ENCODE data around the gene CALR.
A peak's percentile ranks its signal among the peaks of the same experiment; 100 is the strongest.
"Not testable (repeated sequence)": the region's sequence is repeated elsewhere in the genome, so short reads cannot be mapped to it uniquely, and the experiment has no call there.

CALR gene

DNA sequence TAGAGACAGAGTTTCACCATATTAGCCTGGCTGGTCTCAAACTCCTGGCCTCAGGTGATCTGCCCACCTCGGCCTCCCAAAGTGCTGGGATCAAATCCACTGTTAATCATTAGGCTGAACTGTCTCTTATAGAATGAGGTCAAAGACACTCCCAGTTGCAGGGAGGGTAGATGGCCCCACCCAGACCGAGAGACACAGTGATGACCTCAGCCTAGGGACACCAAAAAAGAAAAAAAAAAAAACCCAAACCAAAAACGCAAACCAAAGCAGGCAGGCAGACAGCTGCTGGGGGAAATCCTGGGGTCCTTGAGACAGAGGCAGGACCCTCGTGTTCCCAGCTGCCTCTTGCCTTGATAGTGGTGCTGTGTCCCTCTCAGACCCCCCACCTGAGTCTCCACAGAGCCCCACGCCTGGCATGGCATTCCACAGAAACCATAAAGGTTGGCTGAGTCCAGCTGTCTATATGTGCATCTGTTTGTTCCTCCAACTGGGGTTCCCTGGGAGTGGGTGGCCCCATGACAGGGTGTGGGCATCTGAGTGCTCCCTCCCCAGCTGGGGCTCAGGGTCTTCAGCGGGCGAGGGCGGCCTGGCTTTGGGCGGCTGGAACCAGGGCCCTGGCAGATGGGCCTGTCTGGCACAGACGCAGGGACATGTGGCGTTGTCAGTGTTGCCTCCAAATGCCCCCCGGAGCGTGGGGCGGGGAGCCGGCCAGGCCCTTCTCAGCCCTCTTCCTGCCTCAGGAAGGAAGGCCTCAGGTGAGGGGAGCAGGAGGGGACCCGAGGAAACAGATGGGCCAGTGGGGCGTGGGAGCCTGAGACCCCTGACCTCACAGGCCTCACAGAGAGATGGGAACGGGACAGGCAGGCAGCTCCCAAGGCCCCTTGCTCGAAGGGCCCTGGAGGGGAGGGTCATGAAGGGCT lies 36.2 kb downstream of the CALR start:
- Mint-ChIP-seq H3K27me3 (peaks cover 18% of the 10 kb centered on the region), H3K27ac (no peak overlapping the region), H3K9me3 (no peaks in the 10 kb centered on the region), H3K4me3 (no peak overlapping the region), H3K4me1 (ENCODE audit: low read depth) (peaks cover 7% of the 10 kb centered on the region), H3K36me3 (ENCODE audit: low read depth) (no peaks in the 10 kb centered on the region)
- DNase-seq: no peak

DNA sequence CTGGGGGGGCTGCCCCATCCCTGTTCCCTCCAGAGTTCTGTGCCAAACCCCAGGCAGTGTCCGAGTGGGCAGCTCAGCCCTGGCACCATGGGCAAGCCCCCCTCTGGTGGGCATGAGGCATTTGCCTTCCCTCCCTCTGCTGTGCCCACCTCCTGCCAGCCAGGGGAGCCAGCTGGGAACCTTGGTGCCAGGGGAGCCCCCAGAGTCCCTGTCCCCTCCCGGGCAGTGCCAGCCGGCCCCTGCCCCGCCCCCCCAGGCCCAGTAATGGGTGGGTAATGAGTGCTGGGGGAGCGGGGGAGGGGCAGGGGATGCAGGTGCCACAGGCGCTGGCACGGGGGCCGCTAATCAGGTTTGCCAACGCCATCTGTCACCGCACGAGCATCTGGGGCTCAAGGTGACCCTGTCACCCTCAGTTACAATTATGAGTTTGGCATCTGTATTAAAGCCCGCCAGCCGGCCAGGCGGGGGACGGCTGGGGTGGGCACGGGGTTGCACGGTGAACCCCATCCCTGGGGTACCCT lies 36.9 kb downstream of the CALR start:
- Mint-ChIP-seq H3K36me3 (ENCODE audit: low read depth) (no peaks in the 10 kb centered on the region), H3K9me3 (no peaks in the 10 kb centered on the region), H3K4me3 (no peak overlapping the region), H3K27ac (no peak overlapping the region), H3K27me3 (peaks cover 18% of the 10 kb centered on the region), H3K4me1 (ENCODE audit: low read depth) (peaks cover 2% of the 10 kb centered on the region)
- DNase-seq: no peak

DNA sequence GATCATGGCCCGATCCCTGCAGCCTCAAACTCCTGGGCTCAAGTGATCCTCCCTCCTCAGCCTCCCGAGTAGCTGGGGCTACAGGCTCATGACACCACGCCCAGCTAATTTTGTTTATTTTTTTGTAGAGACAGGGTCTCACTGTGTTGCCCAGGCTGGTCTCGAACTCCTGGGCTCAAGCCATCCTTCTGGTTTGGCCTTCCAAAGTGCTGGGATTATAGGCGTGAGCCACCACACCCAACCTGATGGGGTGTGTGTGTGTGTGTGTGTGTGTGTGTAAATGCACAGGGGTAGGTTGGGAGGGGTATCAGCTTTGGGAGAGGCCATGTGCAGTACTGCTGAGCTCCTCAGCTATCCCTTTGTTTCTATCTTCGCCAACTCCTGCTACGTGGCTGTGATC lies 37.7 kb downstream of the CALR start:
- H3K27ac Mint-ChIP-seq; H3K4me1 Mint-ChIP-seq (ENCODE audit: low read depth); DNase-seq; H3K9me3 Mint-ChIP-seq; H3K4me3 Mint-ChIP-seq; H3K36me3 Mint-ChIP-seq (ENCODE audit: low read depth): not testable (repeated sequence)
- H3K27me3 Mint-ChIP-seq: peaks cover 18% of the 10 kb centered on the region

DNA sequence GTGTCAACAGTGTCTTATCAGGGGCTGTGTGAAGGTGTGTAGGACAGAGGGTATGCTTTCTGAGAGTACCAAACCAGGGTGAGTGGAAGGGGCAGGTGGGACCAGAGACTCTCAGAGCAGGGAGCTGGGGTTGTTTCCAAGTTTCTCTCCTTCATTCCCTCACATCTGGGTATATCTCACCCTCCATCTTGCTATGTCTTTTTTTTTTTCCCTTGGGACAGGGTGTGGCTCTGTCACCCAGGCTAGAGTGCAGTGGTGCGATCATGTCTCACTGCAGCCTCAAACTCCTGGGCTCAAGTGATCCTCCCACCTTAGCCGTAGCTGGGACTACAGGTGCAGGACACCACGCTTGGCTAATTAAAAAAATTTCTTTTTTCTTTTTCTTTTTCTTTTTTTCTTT lies 41.6 kb downstream of the CALR start:
- H3K4me3 Mint-ChIP-seq: no peak overlapping the region
- H3K36me3 Mint-ChIP-seq (ENCODE audit: low read depth): no peaks in the 10 kb centered on the region
- DNase-seq: no peak
- peaks cover 1% of the 10 kb centered on the region for H3K4me1 Mint-ChIP-seq (ENCODE audit: low read depth)
- peaks cover 18% of the 10 kb centered on the region for H3K27me3 Mint-ChIP-seq
- no peaks in the 10 kb centered on the region for H3K9me3 Mint-ChIP-seq
- no peak overlapping the region for H3K27ac Mint-ChIP-seq

DNA sequence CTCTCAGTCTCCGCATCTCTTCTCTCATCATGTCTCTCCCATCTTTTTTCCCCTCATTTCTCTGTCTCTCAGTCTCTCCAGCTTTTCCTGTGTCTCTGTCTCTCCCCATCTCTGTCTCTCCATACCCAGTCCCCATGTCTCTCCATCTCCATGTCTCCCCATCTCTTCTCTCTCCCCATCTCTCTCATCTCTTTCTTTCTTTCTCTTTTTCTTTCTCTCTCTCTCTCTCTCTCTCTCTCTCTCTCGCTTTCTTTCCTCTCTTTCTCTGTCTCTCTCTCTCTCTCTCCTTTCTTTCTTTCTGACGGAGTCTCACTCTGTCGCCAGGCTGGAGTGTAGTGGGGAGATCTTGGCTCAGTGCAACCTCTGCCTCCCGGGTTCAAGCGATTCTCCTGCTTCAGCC lies 44.2 kb downstream of the CALR start:
- H3K27ac Mint-ChIP-seq: no peak overlapping the region
- H3K4me1 Mint-ChIP-seq (ENCODE audit: low read depth): peaks cover 1% of the 10 kb centered on the region
- no peaks in the 10 kb centered on the region for H3K36me3 Mint-ChIP-seq (ENCODE audit: low read depth)
- peaks cover 10% of the 10 kb centered on the region for H3K27me3 Mint-ChIP-seq
- H3K4me3 Mint-ChIP-seq: no peak overlapping the region
- H3K9me3 Mint-ChIP-seq: no peaks in the 10 kb centered on the region
- DNase-seq: no peak

DNA sequence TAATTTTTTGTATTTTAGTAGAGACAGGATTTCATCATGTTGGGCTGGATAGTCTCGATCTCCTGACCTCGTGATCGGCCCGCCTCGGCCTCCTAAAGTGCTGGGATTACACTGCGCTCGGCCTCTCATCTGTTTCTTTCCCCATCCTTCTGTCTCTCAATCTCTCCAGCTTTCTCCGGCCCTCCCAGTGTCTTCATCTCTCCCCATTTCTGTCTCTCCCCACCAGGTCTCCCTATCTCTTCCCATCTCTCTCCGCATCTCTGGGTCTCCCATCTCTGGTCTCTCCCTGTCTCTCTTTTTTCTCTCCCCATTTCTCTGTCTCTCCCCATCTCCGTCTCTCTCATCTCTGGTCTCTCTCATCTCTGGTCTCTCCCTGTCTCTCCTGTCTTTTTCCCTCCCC lies 44.7 kb downstream of the CALR start:
- Mint-ChIP-seq H3K9me3 (no peaks in the 10 kb centered on the region), H3K36me3 (ENCODE audit: low read depth) (no peaks in the 10 kb centered on the region), H3K4me3 (no peak overlapping the region), H3K27ac (no peak overlapping the region), H3K27me3 (peaks cover 6% of the 10 kb centered on the region), H3K4me1 (ENCODE audit: low read depth) (no peaks in the 10 kb centered on the region)
- no peak for DNase-seq

DNA sequence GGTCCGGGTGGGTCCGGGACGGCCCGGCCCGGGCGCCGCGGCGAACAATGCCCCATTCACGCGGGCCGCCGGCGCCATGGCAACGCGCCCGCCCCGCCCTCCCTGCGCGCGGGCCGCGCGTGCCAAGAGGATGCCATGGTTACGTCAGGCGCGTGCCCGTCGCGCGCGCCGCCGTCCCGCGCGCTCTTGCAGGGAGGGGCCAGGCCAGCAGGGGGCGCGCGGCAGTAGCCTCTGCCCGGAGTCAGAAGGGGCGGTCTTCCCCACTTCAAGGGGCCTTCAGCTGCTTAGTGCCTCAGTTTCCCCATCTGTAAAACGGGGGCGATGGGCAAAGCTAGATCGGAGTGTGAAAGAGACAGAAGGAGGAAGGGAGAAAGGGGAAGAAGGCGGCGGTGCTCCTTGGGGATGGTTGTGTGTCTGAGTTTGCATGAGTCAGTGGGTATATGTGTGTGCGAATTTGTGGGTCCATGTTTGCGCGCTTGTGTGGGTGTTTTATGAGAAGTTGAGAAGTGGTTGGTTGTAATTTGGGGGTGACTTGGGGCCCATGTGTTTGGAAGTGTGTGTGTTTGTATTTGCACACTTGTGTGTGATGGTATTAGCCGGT lies 45.2 kb downstream of the CALR start:
- peak; percentile 93 for DNase-seq
- no peak overlapping the region for H3K4me3 Mint-ChIP-seq

DNA sequence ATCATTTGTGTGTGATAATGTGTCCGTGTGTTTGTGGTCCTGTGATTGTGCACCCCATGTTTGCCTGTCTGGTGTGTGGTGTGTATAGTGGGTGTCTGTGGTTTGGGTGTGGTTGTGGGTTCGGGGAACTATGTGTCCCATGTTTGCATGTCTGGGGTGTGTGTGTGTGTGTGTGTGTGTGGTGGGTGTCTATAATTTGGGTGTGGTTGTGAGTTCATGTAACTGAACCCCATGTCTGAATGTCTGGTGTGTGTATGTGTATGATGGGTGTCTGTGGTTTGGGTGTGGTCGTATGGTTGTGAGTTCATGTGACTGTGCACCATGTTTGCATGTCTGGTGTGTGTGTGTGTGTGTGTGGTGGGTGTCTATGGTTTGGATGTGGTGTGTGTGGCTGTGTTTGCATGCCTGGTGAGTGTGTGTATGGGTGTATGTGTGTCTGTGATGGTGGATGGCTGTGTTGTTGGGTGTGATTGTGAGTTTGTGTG lies 45.8 kb downstream of the CALR start:
- H3K4me1 Mint-ChIP-seq (ENCODE audit: low read depth): no peaks in the 10 kb centered on the region
- H3K9me3 Mint-ChIP-seq: no peaks in the 10 kb centered on the region
- no peak overlapping the region for H3K27ac Mint-ChIP-seq
- no peaks in the 10 kb centered on the region for H3K27me3 Mint-ChIP-seq
- DNase-seq: no peak
- no peaks in the 10 kb centered on the region for H3K36me3 Mint-ChIP-seq (ENCODE audit: low read depth)
- no peak overlapping the region for H3K4me3 Mint-ChIP-seq

More for the DNA sequence above, 45.2 kb downstream of the CALR start:
- no peaks in the 10 kb centered on the region for H3K4me1 Mint-ChIP-seq (ENCODE audit: low read depth)
- H3K27me3 Mint-ChIP-seq: peaks cover 4% of the 10 kb centered on the region
- H3K9me3 Mint-ChIP-seq: no peaks in the 10 kb centered on the region
- H3K36me3 Mint-ChIP-seq (ENCODE audit: low read depth): no peaks in the 10 kb centered on the region
- no peak overlapping the region for H3K27ac Mint-ChIP-seq

DNA sequence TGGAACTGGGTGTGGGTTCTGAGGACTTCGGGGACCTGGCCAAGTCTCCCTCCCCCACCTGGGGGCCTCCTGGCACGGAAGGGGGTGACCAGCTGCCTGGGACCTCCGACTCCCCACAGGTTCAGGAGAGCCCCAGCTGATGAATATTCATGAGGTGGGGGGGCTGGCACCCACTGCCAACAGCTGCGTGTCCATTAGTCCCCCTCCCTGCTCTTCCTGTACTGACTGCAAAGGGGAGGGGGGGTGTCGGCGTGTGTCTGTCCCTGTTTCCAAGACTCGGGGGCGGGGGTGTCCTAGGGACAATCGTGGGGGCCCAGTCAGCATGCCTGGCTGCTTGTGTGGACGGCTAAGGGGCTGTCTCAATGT lies 46.3 kb downstream of the CALR start:
- Mint-ChIP-seq H3K4me1 (ENCODE audit: low read depth) (no peaks in the 10 kb centered on the region), H3K4me3 (no peak overlapping the region), H3K36me3 (ENCODE audit: low read depth) (no peaks in the 10 kb centered on the region), H3K27me3 (no peaks in the 10 kb centered on the region), H3K27ac (no peak overlapping the region), H3K9me3 (no peaks in the 10 kb centered on the region)
- DNase-seq: no peak

DNA sequence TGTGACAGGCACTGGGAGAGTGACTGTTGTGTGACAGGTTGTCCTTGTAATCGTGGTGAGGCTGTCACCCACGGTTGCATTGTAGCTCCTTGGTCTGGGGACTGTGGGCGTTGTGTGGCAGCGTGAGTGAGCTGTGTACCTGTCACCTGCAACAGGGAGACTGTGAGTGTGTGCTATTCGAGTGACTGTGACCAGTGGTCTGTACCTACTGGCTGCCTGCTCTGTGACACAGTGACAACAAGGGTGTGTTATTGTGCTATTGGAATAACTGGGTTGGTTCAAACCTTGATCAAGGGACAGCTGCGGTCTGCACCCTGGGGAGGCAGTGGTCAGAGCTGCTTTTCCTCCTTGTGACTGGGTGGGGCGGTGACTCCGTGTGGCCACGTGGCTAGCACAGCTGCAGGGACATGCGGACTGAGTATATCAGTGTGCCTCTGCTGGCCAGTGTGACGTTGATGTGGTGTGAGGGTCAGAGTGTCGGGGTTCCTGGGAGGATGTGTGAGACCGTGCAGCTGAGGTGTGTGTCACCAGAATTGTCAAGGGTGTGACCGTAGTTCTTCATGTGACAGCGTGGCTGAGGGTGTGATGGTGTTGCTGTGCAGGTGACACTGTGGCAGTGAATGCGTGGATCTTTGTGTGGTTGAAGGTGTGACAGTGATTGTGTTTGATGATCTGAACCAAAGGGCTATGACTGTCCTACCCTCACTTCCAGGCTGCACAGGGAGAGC lies 46.8 kb downstream of the CALR start:
- no peaks in the 10 kb centered on the region for H3K4me1 Mint-ChIP-seq (ENCODE audit: low read depth)
- no peaks in the 10 kb centered on the region for H3K9me3 Mint-ChIP-seq
- H3K4me3 Mint-ChIP-seq: no peak overlapping the region
- no peak for DNase-seq
- no peaks in the 10 kb centered on the region for H3K27me3 Mint-ChIP-seq
- H3K36me3 Mint-ChIP-seq (ENCODE audit: low read depth): no peaks in the 10 kb centered on the region
- no peak overlapping the region for H3K27ac Mint-ChIP-seq

DNA sequence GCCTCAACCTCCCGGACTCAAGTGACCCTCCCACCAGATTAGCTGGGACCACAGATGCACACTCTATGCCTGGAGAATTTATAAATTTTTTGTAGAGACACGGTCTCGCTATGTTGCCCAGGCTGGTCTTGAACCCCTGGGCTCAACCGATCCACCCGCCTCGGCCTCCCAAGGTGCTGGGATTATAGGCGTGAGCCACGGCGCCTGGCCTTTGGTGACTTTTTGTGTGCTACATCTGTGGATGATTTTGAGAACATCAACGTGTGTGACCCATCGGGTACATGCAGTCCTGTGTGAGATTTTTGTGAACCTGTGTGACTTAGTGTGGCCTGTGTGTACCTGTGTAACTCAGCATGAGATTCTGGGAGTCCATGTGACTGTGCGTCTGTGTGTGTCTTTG lies 48.3 kb downstream of the CALR start:
- no peaks in the 10 kb centered on the region for H3K27me3 Mint-ChIP-seq
- H3K27ac Mint-ChIP-seq: no peak overlapping the region
- no peak overlapping the region for H3K4me3 Mint-ChIP-seq
- no peaks in the 10 kb centered on the region for H3K36me3 Mint-ChIP-seq (ENCODE audit: low read depth)
- no peaks in the 10 kb centered on the region for H3K9me3 Mint-ChIP-seq
- no peaks in the 10 kb centered on the region for H3K4me1 Mint-ChIP-seq (ENCODE audit: low read depth)
- no peak for DNase-seq

DNA sequence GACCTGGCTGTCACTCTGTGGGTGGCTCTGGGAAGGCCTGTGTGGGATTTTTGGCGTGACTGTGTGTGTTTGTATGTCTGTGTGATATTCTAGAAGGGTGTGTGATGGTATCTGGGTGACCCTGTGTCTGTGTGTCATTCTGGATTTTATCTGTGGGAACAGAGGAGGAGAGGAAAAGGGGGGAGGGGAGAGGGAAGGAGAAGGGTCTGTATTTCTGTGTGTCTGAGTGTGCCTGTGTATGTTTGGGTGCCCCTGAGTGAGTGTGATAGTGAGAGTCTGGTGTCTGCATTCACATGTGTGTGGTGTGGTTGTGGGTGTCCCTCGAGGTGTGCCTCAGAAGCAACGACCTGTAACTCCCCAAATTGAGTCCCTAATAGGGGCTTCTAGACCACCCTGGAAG lies 48.8 kb downstream of the CALR start:
- H3K27me3 Mint-ChIP-seq: no peaks in the 10 kb centered on the region
- H3K9me3 Mint-ChIP-seq: no peaks in the 10 kb centered on the region
- no peaks in the 10 kb centered on the region for H3K4me1 Mint-ChIP-seq (ENCODE audit: low read depth)
- no peak for DNase-seq
- no peak overlapping the region for H3K27ac Mint-ChIP-seq
- H3K4me3 Mint-ChIP-seq: no peak overlapping the region
- no peaks in the 10 kb centered on the region for H3K36me3 Mint-ChIP-seq (ENCODE audit: low read depth)

DNA sequence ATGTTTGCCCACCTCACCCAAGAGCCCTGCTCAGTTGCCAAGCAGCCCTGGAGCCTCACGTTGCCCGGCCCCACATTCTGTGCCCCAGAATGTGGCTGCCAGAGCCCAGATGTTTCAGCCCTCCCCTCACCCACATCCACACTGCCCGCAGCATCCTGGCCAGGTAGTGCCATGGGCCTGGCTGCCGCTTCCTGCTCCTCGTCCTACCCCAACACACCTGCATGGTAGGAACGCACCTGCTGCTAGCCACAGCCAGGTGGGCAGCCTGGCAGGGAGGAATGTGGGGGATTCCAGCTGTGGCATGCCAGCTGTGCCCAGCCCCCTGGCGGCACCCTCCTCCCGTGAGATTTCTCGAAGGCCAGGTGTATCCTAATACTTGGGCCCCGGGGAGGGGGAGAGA lies 49.4 kb downstream of the CALR start:
- Mint-ChIP-seq H3K36me3 (ENCODE audit: low read depth) (no peaks in the 10 kb centered on the region), H3K27ac (no peak overlapping the region), H3K4me1 (ENCODE audit: low read depth) (no peaks in the 10 kb centered on the region), H3K9me3 (no peaks in the 10 kb centered on the region), H3K27me3 (no peaks in the 10 kb centered on the region), H3K4me3 (no peak overlapping the region)
- no peak for DNase-seq

DNA sequence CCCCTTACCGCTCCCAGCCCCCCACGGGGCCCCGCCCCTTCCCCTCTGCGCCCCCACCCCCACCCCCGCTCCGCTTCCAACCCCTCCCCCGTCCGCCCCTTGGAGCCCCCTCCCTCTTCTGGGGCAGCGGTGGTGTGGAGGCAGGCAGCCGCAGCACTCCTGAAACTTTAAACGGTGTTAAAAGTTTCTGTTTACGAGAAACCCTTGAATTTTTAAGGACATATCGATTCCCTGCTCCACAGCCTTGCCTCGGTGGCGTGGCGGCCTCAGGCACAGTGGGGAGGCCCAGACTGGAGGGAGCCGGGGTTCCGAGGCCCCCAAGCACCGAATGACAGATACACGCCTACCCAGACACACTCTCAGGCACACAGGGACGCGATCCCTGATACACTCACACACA lies 52.0 kb downstream of the CALR start:
- peaks cover 6% of the 10 kb centered on the region for H3K4me1 Mint-ChIP-seq (ENCODE audit: low read depth)
- no peak for DNase-seq
- no peak overlapping the region for H3K27ac Mint-ChIP-seq
- no peaks in the 10 kb centered on the region for H3K9me3 Mint-ChIP-seq
- peaks cover 2% of the 10 kb centered on the region for H3K36me3 Mint-ChIP-seq (ENCODE audit: low read depth)
- H3K27me3 Mint-ChIP-seq: peaks cover 12% of the 10 kb centered on the region
- H3K4me3 Mint-ChIP-seq: no peak overlapping the region

DNA sequence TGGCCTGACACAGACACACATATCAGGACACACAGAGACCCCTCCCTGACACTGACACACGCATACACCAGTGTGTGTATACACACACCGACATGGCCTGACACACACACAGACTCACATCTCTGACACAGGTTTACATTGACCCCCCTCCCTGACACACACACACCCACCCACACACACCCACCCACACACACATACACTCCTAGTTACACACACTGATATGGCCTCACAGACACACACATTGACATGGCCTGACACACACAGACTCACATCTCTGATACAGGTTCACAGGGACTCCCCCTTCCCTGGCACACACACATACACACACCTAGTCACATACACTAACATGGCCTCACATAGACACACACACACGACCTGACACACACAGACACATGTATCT lies 52.4 kb downstream of the CALR start:
- Mint-ChIP-seq H3K4me3 (no peak overlapping the region), H3K27me3 (peaks cover 12% of the 10 kb centered on the region), H3K27ac (no peak overlapping the region), H3K9me3 (no peaks in the 10 kb centered on the region), H3K36me3 (ENCODE audit: low read depth) (peaks cover 2% of the 10 kb centered on the region), H3K4me1 (ENCODE audit: low read depth) (peaks cover 6% of the 10 kb centered on the region)
- DNase-seq: no peak
